H1 (cell line): Measurements from ENCODE around the gene RELT.

Experiments
- NRF1 ChIP-seq: IDR thresholded peaks from 2 replicates; pipeline ENCODE4 v1.6.1; 2011; ENCODE audit warnings: mild to moderate bottlenecking, low read depth, low read length, improper control_type of control experiment
- POLR2A ChIP-seq, 2 experiments: IDR thresholded peaks; 1 replicate in 1 of 2; 2 replicates in 1 of 2; pipeline ENCODE4 v1.6.1; 2011; ENCODE audit warnings: low read depth in 2 of 2, low read length in 2 of 2, mild to moderate bottlenecking in 2 of 2; ENCODE audit errors: control extremely low read depth in 1 of 2
- RFX5 ChIP-seq: IDR thresholded peaks from 2 replicates; pipeline ENCODE4 v1.6.1; 2011; ENCODE audit warnings: low read depth, low read length, improper control_type of control experiment, borderline replicate concordance
- SRF ChIP-seq: IDR thresholded peaks from 2 replicates; pipeline ENCODE4 v1.6.1; 2011; ENCODE audit warnings: mild to moderate bottlenecking, low read depth, low read length, moderate library complexity
- ZNF274 ChIP-seq: IDR thresholded peaks from 2 replicates; pipeline ENCODE4 v1.7.0; 2012; ENCODE audit warnings: low read length, borderline replicate concordance; ENCODE audit errors: extremely low read depth
- TF ChIP-seq, protein P1 (sequence below), 3 experiments: IDR thresholded peaks; 1 replicate in 2 of 3; 2 replicates in 1 of 3; pipeline versions ENCODE4 v1.5.1 to v1.6.1; 2011; ENCODE audit warnings: low read length in 3 of 3, mild to moderate bottlenecking in 3 of 3, inconsistent platforms in 2 of 3, low read depth in 1 of 3, moderate library complexity in 1 of 3; ENCODE audit not compliant: insufficient read depth in 1 of 3; ENCODE audit errors: control extremely low read depth in 1 of 3

DNA sequence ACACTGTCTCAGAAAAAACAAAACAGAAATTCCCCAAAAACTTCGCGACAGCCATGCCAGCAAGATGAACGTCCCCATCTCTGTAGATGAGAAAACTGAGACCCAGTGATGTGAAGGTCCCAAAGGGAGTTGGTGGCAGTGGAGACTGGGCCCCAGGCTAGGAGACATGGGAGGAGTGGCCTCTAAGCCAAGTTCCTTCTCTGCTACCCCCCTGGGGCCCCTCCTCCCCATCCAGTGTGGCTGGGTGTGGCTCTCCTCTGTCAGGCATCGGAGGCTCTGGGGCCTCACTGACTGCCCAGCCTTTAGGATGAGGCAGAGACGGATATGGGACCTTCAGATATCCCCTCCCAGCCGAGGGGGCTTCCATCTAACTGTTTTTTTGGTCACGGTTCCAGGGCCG, 9.8 kb downstream of the RELT start:
- TF ChIP-seq, protein P1, sequence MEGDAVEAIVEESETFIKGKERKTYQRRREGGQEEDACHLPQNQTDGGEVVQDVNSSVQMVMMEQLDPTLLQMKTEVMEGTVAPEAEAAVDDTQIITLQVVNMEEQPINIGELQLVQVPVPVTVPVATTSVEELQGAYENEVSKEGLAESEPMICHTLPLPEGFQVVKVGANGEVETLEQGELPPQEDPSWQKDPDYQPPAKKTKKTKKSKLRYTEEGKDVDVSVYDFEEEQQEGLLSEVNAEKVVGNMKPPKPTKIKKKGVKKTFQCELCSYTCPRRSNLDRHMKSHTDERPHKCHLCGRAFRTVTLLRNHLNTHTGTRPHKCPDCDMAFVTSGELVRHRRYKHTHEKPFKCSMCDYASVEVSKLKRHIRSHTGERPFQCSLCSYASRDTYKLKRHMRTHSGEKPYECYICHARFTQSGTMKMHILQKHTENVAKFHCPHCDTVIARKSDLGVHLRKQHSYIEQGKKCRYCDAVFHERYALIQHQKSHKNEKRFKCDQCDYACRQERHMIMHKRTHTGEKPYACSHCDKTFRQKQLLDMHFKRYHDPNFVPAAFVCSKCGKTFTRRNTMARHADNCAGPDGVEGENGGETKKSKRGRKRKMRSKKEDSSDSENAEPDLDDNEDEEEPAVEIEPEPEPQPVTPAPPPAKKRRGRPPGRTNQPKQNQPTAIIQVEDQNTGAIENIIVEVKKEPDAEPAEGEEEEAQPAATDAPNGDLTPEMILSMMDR (IDR thresholded peaks at IDR 0.05; ENCODE audit: control extremely low read depth in 1 of 3, insufficient read depth in 1 of 3, low read depth in 1 of 3, low read length in 3 of 3): no peak
- TF ChIP-seq NRF1 (no peak), POLR2A (IDR thresholded peaks at IDR 0.05; ENCODE audit: control extremely low read depth in 1 of 2, low read depth in 2 of 2, low read length in 2 of 2) (no peak), SRF (no peak), RFX5 (no peak), ZNF274 (no peak)
